A549 (cell line): ENCODE data around the gene SLC12A7. TPM values are rescaled to one million over a fixed set of nuclear protein-coding genes. Genes with fewer than 3 reads are reported as not detected.

Experiments used
- ATAC-seq, 2 experiments: fragments of 200-7000 bp in 1 of 2; fragments of >200 bp in 1 of 2; cut with Nextera tagmentation in 1 of 2; cut with Tn5 transposase in 1 of 2; 3 replicates each; pipeline versions ENCODE4 v1.8.0 to v1.9.1; 2018 to 2020; ENCODE audit warnings: mild to moderate bottlenecking in 1 of 2, moderate library complexity in 1 of 2
- CTCF ChIA-PET: fragments of 300-600 bp; sonication (Branson Sonifier 250); formaldehyde crosslinking; extraction: SDS; loops from one replicate; lab custom pipeline; 2021; ENCODE audit warnings: antibody characterized with exemption, inconsistent platforms; lab: Yijun Ruan, JAX
- POLR2A ChIA-PET: fragments of 350-600 bp; formaldehyde crosslinking; extraction: SDS; loops from one replicate; lab custom pipeline; 2021; ENCODE audit warnings: antibody characterized with exemption, inconsistent platforms; lab: Yijun Ruan, JAX
- DNase-seq, 2 experiments: peaks; one replicate each; pipeline versions ENCODE4 v3.0.0 to v3.0.0-alpha.2; 2011 to 2016; ENCODE audit warnings: low read depth in 1 of 2, low spot score in 1 of 2
- FAIRE-seq: peaks from 2 replicates; lab custom pipeline; 2011; peaks lifted over from hg19 to GRCh38; lab: Jason Lieb, UNC
- H3K27ac ChIP-seq, 2 experiments: fragments of >200 bp; sonication (Bioruptor Twin); formaldehyde crosslinking; 3 replicates each; pipeline ENCODE4 v1.5.1; 2016 to 2017
- H3K4me1 ChIP-seq: fragments of >200 bp; sonication (Bioruptor Twin); formaldehyde crosslinking; 3 replicates; pipeline ENCODE4 v1.6.1; 2016
- H3K4me2 ChIP-seq: fragments of >200 bp; sonication (Bioruptor Twin); formaldehyde crosslinking; 3 replicates; pipeline ENCODE4 v1.6.1; 2016
- H3K4me3 ChIP-seq: fragments of >200 bp; sonication (Bioruptor Twin); formaldehyde crosslinking; 3 replicates; pipeline ENCODE4 v1.5.1; 2016
- H3K9me3 ChIP-seq: fragments of >200 bp; sonication (Bioruptor Twin); formaldehyde crosslinking; 3 replicates; pipeline ENCODE4 v1.6.1; 2016
- ATOH8 ChIP-seq: fragments of 250-450 bp; sonication (Bioruptor Pico); IDR thresholded peaks from 2 replicates; pipeline ENCODE4 v1.5.0; 2020; ENCODE audit warnings: low read depth, mild to moderate bottlenecking, moderate library complexity
- BHLHE40 ChIP-seq: IDR thresholded peaks from 2 replicates; pipeline ENCODE4 v1.6.1; 2012; ENCODE audit warnings: low read depth, low read length, inconsistent platforms
- CBX2 ChIP-seq: fragments of 200-600 bp; sonication (generic); IDR thresholded peaks from 2 replicates; pipeline ENCODE4 v1.6.1; 2016; ENCODE audit warnings: low read depth, mild to moderate bottlenecking, borderline replicate concordance
- CEBPB ChIP-seq, 2 experiments: fragments of >200 bp in 1 of 2; sonication (Bioruptor Twin) in 1 of 2; formaldehyde crosslinking in 1 of 2; IDR thresholded peaks; 2 replicates each; pipeline ENCODE4 v1.6.1; 2012 to 2016
- CHD4 ChIP-seq: fragments of 200-600 bp; sonication (generic); IDR thresholded peaks from 2 replicates; pipeline ENCODE4 v1.6.1; 2016; ENCODE audit warnings: antibody characterized with exemption, mild to moderate bottlenecking, borderline replicate concordance
- EHF ChIP-seq: fragments of 250-450 bp; sonication (Bioruptor Pico); IDR thresholded peaks from 2 replicates; pipeline ENCODE4 v1.5.0; 2020; ENCODE audit warnings: mild to moderate bottlenecking
- EHMT2 ChIP-seq: fragments of 200-600 bp; sonication (generic); IDR thresholded peaks from 2 replicates; pipeline ENCODE4 v1.6.1; 2016; ENCODE audit warnings: antibody characterized with exemption, low read depth, mild to moderate bottlenecking, moderate library complexity
- ESRRA ChIP-seq: fragments of 150-350 bp; IDR thresholded peaks from 2 replicates; pipeline ENCODE4 v1.6.1; 2014; ENCODE audit warnings: mild to moderate bottlenecking, low read length, borderline replicate concordance
- FOXS1 ChIP-seq: fragments of 250-450 bp; sonication (Bioruptor Pico); IDR thresholded peaks from 2 replicates; pipeline ENCODE4 v1.5.0; 2020; ENCODE audit warnings: mild to moderate bottlenecking, moderate library complexity
- GATA3 ChIP-seq: IDR thresholded peaks from 2 replicates; pipeline ENCODE4 v1.6.1; 2012; ENCODE audit warnings: borderline replicate concordance
- HEYL ChIP-seq: fragments of 250-450 bp; sonication (Bioruptor Pico); IDR thresholded peaks from 2 replicates; pipeline ENCODE4 v1.8.0; 2021; ENCODE audit warnings: mild to moderate bottlenecking, moderate library complexity
- MAFK ChIP-seq: fragments of 450-650 bp; IDR thresholded peaks from 2 replicates; pipeline ENCODE4 v1.6.1; 2014; ENCODE audit not compliant: partially characterized antibody
- MAZ ChIP-seq: fragments of 150-350 bp; IDR thresholded peaks from 2 replicates; pipeline ENCODE4 v1.6.1; 2014; ENCODE audit warnings: antibody characterized with exemption, low read depth, low read length, borderline replicate concordance
- NFE2L2 ChIP-seq: fragments of 150-350 bp; conservative IDR thresholded peaks from 2 replicates; pipeline ENCODE4 v1.6.1; 2014; ENCODE audit warnings: low read length
- NPAS2 ChIP-seq: fragments of 250-450 bp; sonication (Bioruptor Pico); IDR thresholded peaks from 2 replicates; pipeline ENCODE4 v1.8.0; 2022; ENCODE audit warnings: mild to moderate bottlenecking, moderate library complexity, borderline replicate concordance
- NR3C1 ChIP-seq: fragments of >200 bp; sonication (Bioruptor Twin); formaldehyde crosslinking; IDR thresholded peaks from 3 replicates; pipeline ENCODE4 v1.6.1; 2017
- PBX3 ChIP-seq: IDR thresholded peaks from 2 replicates; pipeline ENCODE4 v1.6.1; 2012
- PHF8 ChIP-seq: fragments of 200-600 bp; sonication (generic); IDR thresholded peaks from 2 replicates; pipeline ENCODE4 v1.6.1; 2016; ENCODE audit warnings: low read depth, mild to moderate bottlenecking, antibody characterized with exemption, moderate library complexity, borderline replicate concordance
- POLR2AphosphoS2 ChIP-seq: conservative IDR thresholded peaks from 2 replicates; pipeline ENCODE4 v1.6.1; 2012; ENCODE audit warnings: low read length, improper control_type of control experiment, inconsistent platforms
- RAD21 ChIP-seq, 2 experiments: fragments of >200 bp in 1 of 2; sonication (Bioruptor Twin) in 1 of 2; formaldehyde crosslinking in 1 of 2; IDR thresholded peaks in 1 of 2; conservative IDR thresholded peaks in 1 of 2; 2 replicates in 1 of 2; 3 replicates in 1 of 2; pipeline ENCODE4 v1.6.1; 2012 to 2018; ENCODE audit warnings: inconsistent platforms in 1 of 2
- RFX5 ChIP-seq: fragments of 450-650 bp; IDR thresholded peaks from 2 replicates; pipeline ENCODE4 v1.7.1; 2014; ENCODE audit warnings: antibody characterized with exemption, mild to moderate bottlenecking, moderate library complexity
- RNF2 ChIP-seq: fragments of 200-600 bp; sonication (generic); IDR thresholded peaks from 2 replicates; pipeline ENCODE4 v1.6.1; 2016; ENCODE audit warnings: low read depth, mild to moderate bottlenecking, antibody characterized with exemption, moderate library complexity, borderline replicate concordance
- SMC3 ChIP-seq: fragments of >200 bp; sonication (Bioruptor Twin); formaldehyde crosslinking; IDR thresholded peaks from 3 replicates; pipeline ENCODE4 v1.6.1; 2018; ENCODE audit warnings: inconsistent platforms
- SREBF2 ChIP-seq: fragments of 450-650 bp; IDR thresholded peaks from 2 replicates; pipeline ENCODE4 v1.6.1; 2014; ENCODE audit warnings: mild to moderate bottlenecking, moderate library complexity
- TFCP2L1 ChIP-seq: fragments of 250-450 bp; sonication (Bioruptor Pico); IDR thresholded peaks from 2 replicates; pipeline ENCODE4 v1.5.0; 2021; ENCODE audit warnings: mild to moderate bottlenecking
- USF2 ChIP-seq: fragments of 450-650 bp; IDR thresholded peaks from 2 replicates; pipeline ENCODE4 v1.6.1; 2014; ENCODE audit warnings: antibody characterized with exemption
- ZNF302 ChIP-seq: fragments of 250-450 bp; sonication (Bioruptor Pico); IDR thresholded peaks from 2 replicates; pipeline ENCODE4 v1.9.0; 2021; ENCODE audit warnings: inconsistent platforms, mild to moderate bottlenecking, moderate library complexity
- ZSCAN20 ChIP-seq: fragments of 250-450 bp; sonication (Bioruptor Pico); IDR thresholded peaks from 2 replicates; pipeline ENCODE4 v1.8.0; 2022; ENCODE audit warnings: mild to moderate bottlenecking, moderate library complexity
- WGBS: methylation state at CpG from one replicate; pipeline ENCODE4 v1.1.6; 2017; ENCODE audit errors: missing lambda C conversion rate; 5-methylcytosine and 5-hydroxymethylcytosine counted together
- polyA plus RNA-seq, 4 experiments: library from polyadenylated mRNA; depleted of rRNA in 3 of 4; stranded (reverse); fragments of >200 nt; fragmentation: RNase III in 1 of 4; extraction: RNeasy Plus Mini Kit Qiagen cat#74134 plus additional on column Dnase treatment in 1 of 4; gene quantifications; 2 replicates in 3 of 4; 3 replicates in 1 of 4; pipeline ENCODE4 v1.2.3, GENCODE V29; 2011 to 2017
- TF ChIP-seq, protein P1 (sequence below): IDR thresholded peaks from 2 replicates; pipeline ENCODE4 v1.6.1; 2012
- TF ChIP-seq, protein P2 (sequence below): fragments of >200 bp; sonication (Bioruptor Twin); formaldehyde crosslinking; IDR thresholded peaks from 2 replicates; pipeline ENCODE4 v1.6.1; 2016

Gene SLC12A7
- polyA plus RNA-seq, 2 of the 4 experiments (the other 2 are of a cell fraction): 11.2 to 22.5 TPM

DNA sequence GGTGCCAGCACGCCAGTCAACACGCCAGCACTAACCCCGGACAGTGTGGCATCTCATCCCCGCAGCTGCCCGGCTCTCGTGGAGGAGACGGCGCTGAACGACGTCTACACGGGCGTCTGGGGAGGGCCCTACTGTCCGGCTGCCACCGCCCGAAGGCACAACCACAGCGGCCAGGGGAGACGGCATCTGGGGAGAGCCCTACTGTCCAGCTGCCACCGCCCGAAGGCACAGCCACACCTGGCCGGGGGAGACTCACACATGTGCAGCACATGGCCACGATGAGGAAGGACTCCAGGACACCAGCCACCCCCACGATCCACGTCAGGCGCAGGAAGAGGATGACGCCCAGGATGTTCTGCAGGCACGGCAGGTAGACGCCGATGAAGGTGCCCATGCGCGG is 23.1 kb downstream of the SLC12A7 start:
- Histone ChIP-seq H3K4me2 (no peak overlapping the region), H3K9me3 (no peaks in the 10 kb centered on the region), H3K4me3 (no peak overlapping the region), H3K27ac (no peak overlapping the region), H3K4me1 (no peaks in the 10 kb centered on the region)
- no peak for DNase-seq
- ATAC-seq: no peak
- WGBS: 96% methylated on average over 17 of the region's 30 CpGs
- FAIRE-seq: no peak
- TF ChIP-seq SREBF2 (no peak), TFCP2L1 (no peak), NR3C1 (no peak), FOXS1 (CRISPR knock-in tag) (no peak), EHMT2 (no peak), PHF8 (no peak), RAD21 (conservative IDR thresholded peaks at IDR 0.05 in 1 of 2, IDR thresholded peaks at IDR 0.05 in 1 of 2) (no peak), ATOH8 (CRISPR knock-in tag) (no peak), CBX2 (no peak), ESRRA (no peak), ZSCAN20 (CRISPR knock-in tag) (no peak), RNF2 (no peak), POLR2AphosphoS2 (no peak), CHD4 (no peak), MAZ (no peak), CEBPB (IDR thresholded peaks at IDR 0.05) (no peak), PBX3 (no peak), ZNF302 (CRISPR knock-in tag) (no peak)
- TF ChIP-seq, protein P1, sequence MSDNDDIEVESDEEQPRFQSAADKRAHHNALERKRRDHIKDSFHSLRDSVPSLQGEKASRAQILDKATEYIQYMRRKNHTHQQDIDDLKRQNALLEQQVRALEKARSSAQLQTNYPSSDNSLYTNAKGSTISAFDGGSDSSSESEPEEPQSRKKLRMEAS: no peak
- CTCF ChIA-PET: interaction anchor here (1.3 kb wide), 1 partner anchor 165 kb away, joined by 3 read pairs; no protein-coding TSS in a partner anchor
- POLR2A ChIA-PET: no interaction called here

DNA sequence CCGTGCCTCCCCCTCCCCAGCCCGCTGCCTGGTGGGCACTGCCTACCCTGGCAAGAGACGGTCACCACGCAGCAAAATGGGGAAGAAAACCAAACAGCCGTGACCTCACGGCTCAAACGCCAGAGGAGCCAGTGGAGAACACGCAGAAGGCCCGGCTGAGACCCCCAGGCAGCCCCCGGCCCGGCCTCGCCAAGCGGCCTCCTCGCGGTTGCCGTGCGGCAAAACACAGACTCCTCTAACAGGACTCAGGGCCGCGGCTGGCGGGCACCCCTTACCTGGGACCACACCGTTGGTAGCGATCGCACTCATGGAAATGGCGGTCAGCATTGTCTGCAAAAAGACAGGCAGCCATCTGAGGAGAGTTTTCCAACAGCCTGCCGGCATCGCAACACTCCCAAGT is 23.8 kb downstream of the SLC12A7 start:
- Histone ChIP-seq H3K4me1 (no peaks in the 10 kb centered on the region), H3K27ac (no peak overlapping the region), H3K9me3 (no peaks in the 10 kb centered on the region), H3K4me2 (no peak overlapping the region), H3K4me3 (no peak overlapping the region)
- POLR2A ChIA-PET: no interaction called here
- no peak for TF ChIP-seq ESRRA
- TF ChIP-seq CEBPB (IDR thresholded peaks at IDR 0.05): no peak
- TF ChIP-seq HEYL (CRISPR knock-in tag): no peak
- no peak for TF ChIP-seq CBX2
- no peak for TF ChIP-seq BHLHE40
- WGBS: 96% methylated on average over 22 of the region's 26 CpGs
- DNase-seq: no peak
- FAIRE-seq: no peak
- CTCF ChIA-PET: no interaction called here
- ATAC-seq: no peak

- Histone ChIP-seq H3K4me3 (no peak overlapping the region), H3K9me3 (no peaks in the 10 kb centered on the region), H3K4me2 (no peak overlapping the region), H3K4me1 (no peaks in the 10 kb centered on the region), H3K27ac (no peak overlapping the region)
- ChIA-PET POLR2A (no interaction called here), CTCF (no interaction called here)
- DNase-seq (no peak), FAIRE-seq (no peak), ATAC-seq (no peak)
- WGBS: 94% methylated on average over 25 of the region's 25 CpGs
- TF ChIP-seq RFX5: no peak
- no peak for TF ChIP-seq MAZ
- TF ChIP-seq, protein P2, sequence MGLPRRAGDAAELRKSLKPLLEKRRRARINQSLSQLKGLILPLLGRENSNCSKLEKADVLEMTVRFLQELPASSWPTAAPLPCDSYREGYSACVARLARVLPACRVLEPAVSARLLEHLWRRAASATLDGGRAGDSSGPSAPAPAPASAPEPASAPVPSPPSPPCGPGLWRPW: no peak
- TF ChIP-seq, protein P1: no peak
- TF ChIP-seq SMC3: no peak
- no peak for TF ChIP-seq NFE2L2
- no peak for TF ChIP-seq CBX2
- TF ChIP-seq SREBF2: no peak
- no peak for TF ChIP-seq GATA3
- no peak for TF ChIP-seq NPAS2 (CRISPR knock-in tag)
- no peak for TF ChIP-seq MAFK
- TF ChIP-seq RAD21 (conservative IDR thresholded peaks at IDR 0.05 in 1 of 2, IDR thresholded peaks at IDR 0.05 in 1 of 2): no peak
- no peak for TF ChIP-seq POLR2AphosphoS2
- TF ChIP-seq USF2: no peak
- no peak for TF ChIP-seq EHF
Measured at GRCh38 chr5:1087428-1087827, 24.4 kb downstream of the SLC12A7 start.
